Ovary (tissue), 3 donors: Measurements from ENCODE around the gene TRIM36.

Experiments
- EP300 ChIP-seq: sonication (generic); formaldehyde crosslinking; IDR thresholded peaks from one replicate; pipeline ENCODE4 v1.6.1; 2017; ENCODE audit warnings: antibody characterized with exemption
- POLR2A ChIP-seq: fragments of 450-650 bp; IDR thresholded peaks from one replicate; pipeline ENCODE4 v1.6.1; 2017; ENCODE audit warnings: antibody characterized with exemption, mild to moderate bottlenecking, moderate library complexity
- TF ChIP-seq, protein P1 (sequence below), 3 donors: fragments of 450-650 bp in 2 of 3; fragments of 200-600 bp in 1 of 3; IDR thresholded peaks; one replicate each; pipeline versions ENCODE4 v1.5.1 to v1.8.0; 2016 to 2022; ENCODE audit warnings: antibody characterized with exemption in 3 of 3, mild to moderate bottlenecking in 1 of 3
- donor health status: DM: no; HTN: no; CAD: no.

DNA sequence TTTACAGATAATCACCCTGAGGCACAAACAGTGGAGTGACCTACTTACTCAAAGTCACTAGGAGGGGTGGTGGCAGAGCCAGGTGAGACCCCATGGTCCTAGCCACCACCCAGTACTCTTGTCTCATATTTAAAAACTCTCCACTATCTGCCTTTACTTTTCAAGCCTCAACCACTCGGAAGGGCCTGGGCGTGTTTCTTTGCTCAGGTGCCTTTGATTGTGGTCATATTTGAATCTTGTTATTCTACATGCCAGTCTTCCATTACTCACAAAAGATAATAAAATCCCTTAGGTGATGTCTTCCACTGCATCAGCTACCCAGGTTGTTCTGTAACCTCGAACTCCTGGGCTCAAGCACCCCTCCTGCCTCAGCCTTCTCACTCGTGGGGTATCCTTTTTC lies 20.7 kb upstream of the TRIM36 start:
- TF ChIP-seq, protein P1, sequence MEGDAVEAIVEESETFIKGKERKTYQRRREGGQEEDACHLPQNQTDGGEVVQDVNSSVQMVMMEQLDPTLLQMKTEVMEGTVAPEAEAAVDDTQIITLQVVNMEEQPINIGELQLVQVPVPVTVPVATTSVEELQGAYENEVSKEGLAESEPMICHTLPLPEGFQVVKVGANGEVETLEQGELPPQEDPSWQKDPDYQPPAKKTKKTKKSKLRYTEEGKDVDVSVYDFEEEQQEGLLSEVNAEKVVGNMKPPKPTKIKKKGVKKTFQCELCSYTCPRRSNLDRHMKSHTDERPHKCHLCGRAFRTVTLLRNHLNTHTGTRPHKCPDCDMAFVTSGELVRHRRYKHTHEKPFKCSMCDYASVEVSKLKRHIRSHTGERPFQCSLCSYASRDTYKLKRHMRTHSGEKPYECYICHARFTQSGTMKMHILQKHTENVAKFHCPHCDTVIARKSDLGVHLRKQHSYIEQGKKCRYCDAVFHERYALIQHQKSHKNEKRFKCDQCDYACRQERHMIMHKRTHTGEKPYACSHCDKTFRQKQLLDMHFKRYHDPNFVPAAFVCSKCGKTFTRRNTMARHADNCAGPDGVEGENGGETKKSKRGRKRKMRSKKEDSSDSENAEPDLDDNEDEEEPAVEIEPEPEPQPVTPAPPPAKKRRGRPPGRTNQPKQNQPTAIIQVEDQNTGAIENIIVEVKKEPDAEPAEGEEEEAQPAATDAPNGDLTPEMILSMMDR (IDR thresholded peaks at IDR 0.05) = no peak
- TF ChIP-seq EP300 = no peak
- TF ChIP-seq POLR2A = no peak
